Kidney capillary endothelial cell (primary cell): ENCODE results near the gene MRPL2.

Experiments
- DNase-seq: peaks from one replicate; pipeline ENCODE4 v3.0.0-alpha.2; 2018; ENCODE audit warnings: low spot score

Gene MRPL2

GRCh38 chr6:43059168-43060033, at the start of gene MRPL2, which contains the start of gene KLC4:
MRPL2 (minus strand) TSS chr6:43059434; CDS start chr6:43059381, 53 bp downstream.
KLC4 (plus strand) TSS chr6:43059631; CDS start chr6:43061336, 1,705 bp downstream.
- DNase-seq, result peak; percentile 96

GRCh38 chr6:43107344-43108062, 48.3 kb upstream of the MRPL2 start:
- DNase-seq, result no peak

- no peak for DNase-seq
Measured at GRCh38 chr6:43105538-43106222, 46.4 kb upstream of the MRPL2 start.

GRCh38 chr6:43103253-43103876, 44.1 kb upstream of the MRPL2 start:
- DNase-seq, result no peak

GRCh38 chr6:43101497-43101896, 42.3 kb upstream of the MRPL2 start:
- no peak for DNase-seq

GRCh38 chr6:43097502-43097901, 38.3 kb upstream of the MRPL2 start:
- DNase-seq, result no peak

GRCh38 chr6:43097098-43097489, 37.9 kb upstream of the MRPL2 start:
- DNase-seq, result no peak

GRCh38 chr6:43096451-43097097, 37.3 kb upstream of the MRPL2 start:
- no peak for DNase-seq

- DNase-seq, result no peak
Measured at GRCh38 chr6:43095939-43096338, 36.7 kb upstream of the MRPL2 start.

GRCh38 chr6:43093436-43094289, 34.4 kb upstream of the MRPL2 start:
- DNase-seq, result no peak

- DNase-seq, result no peak
Measured at GRCh38 chr6:43092635-43093034, 33.4 kb upstream of the MRPL2 start.

- DNase-seq, result no peak
Measured at GRCh38 chr6:43091436-43091991, 32.3 kb upstream of the MRPL2 start.

- DNase-seq, result no peak
Measured at GRCh38 chr6:43091020-43091419, 31.8 kb upstream of the MRPL2 start.

- no peak for DNase-seq
Measured at GRCh38 chr6:43090559-43090956, 31.3 kb upstream of the MRPL2 start.

GRCh38 chr6:43089874-43090558, 30.8 kb upstream of the MRPL2 start:
- no peak for DNase-seq

- DNase-seq, result no peak
Measured at GRCh38 chr6:43089467-43089866, 30.2 kb upstream of the MRPL2 start.

- no peak for DNase-seq
Measured at GRCh38 chr6:43088654-43089056, 29.4 kb upstream of the MRPL2 start.

- no peak for DNase-seq
Measured at GRCh38 chr6:43086022-43086658, 26.9 kb upstream of the MRPL2 start.
